ENCODE results near the gene SMKR1. TPM values are rescaled to one million over a fixed set of nuclear protein-coding genes. Genes with fewer than 3 reads are reported as not detected.

SMKR1 gene
- total and polyA plus RNA-seq, 9 of the 15 experiments (the other 6 are each of a cell fraction or from before 2014, with no cell fraction given) = 0.58 to 1.8 (median 0.93) TPM; not detected in 1

DNA sequence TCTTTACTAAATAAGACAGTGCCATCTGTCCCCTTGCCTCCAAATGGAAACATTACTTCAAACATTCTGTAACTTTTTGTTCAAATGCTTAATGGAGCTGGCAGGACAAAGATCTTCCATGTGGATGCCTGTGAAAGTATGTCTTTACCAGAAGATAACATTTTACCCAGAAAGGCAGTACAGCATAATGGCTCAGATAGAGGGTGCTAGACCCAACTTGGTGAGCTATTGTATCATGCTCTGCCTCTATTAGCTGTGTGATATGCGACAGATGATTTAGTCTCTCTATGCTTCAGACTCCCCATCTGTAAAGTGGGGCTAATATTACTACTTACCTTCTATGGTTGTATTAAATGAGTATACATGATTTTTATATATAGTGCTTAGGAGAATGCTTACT lies 8.8 kb upstream of the SMKR1 start (continued):
- TF ChIP-seq, protein P1, sequence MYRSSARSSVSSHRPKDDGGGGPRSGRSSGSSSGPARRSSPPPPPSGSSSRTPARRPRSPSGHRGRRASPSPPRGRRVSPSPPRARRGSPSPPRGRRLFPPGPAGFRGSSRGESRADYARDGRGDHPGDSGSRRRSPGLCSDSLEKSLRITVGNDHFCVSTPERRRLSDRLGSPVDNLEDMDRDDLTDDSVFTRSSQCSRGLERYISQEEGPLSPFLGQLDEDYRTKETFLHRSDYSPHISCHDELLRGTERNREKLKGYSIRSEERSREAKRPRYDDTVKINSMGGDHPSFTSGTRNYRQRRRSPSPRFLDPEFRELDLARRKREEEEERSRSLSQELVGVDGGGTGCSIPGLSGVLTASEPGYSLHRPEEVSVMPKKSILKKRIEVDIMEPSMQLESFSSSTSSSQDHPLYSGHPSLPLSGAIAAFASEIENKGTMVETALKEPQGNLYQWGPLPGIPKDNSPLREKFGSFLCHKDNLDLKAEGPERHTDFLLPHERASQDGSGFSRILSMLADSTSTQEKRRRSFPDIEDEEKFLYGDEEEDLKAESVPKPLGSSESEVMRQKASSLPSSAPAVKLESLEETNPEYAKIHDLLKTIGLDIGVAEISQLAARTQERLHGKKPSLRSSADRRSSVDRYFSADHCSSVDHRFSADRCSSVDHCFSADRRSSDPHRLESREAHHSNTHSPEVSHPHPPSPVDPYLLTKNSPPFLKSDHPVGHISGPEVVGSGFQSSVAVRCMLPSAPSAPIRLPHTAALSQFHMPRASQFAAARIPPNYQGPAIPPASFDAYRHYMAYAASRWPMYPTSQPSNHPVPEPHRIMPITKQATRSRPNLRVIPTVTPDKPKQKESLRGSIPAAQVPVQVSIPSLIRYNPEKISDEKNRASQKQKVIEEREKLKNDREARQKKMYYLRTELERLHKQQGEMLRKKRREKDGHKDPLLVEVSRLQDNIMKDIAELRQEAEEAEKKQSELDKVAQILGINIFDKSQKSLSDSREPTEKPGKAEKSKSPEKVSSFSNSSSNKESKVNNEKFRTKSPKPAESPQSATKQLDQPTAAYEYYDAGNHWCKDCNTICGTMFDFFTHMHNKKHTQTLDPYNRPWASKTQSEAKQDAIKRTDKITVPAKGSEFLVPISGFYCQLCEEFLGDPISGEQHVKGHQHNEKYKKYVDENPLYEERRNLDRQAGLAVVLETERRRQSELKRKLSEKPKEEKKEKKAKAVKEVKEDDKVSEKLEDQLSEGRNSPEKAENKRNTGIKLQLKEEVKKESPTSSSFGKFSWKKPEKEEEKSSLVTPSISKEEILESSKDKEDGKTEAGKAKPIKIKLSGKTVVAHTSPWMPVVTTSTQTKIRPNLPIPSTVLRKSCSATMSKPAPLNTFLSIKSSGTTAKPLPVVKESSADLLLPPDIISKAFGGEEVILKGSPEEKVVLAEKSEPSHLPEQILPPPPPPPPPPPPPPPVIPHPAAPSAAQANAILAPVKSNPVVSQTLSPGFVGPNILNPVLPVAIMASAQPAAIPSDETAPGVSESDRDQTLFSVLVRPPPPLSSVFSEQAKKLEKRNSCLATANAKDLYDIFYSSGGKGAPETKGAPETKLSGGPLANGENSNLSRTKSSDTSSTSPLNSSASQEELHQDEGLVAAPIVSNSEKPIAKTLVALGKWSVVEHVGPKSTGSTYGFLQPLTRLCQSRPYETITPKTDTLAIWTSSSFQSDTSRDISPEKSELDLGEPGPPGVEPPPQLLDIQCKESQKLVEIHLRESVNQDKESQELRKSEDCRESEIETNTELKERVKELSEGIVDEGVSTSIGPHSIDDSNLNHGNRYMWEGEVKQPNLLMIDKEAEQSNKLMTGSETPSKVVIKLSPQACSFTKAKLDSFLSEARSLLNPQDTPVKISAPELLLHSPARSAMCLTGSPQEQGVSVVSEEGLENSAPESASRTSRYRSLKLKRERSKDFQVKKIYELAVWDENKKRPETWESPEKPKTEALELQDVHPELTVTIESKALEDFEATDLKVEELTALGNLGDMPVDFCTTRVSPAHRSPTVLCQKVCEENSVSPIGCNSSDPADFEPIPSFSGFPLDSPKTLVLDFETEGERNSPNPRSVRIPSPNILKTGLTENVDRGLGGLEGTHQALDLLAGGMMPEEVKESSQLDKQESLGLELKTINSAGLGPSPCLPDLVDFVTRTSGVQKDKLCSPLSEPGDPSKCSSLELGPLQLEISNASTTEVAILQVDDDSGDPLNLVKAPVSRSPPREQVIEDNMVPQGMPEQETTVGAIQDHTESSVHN (IDR thresholded peaks at IDR 0.05; ENCODE audit: borderline replicate concordance in 1 of 2, low read depth in 1 of 2) = no peak
- no peak for TF ChIP-seq TEAD4 (IDR thresholded peaks at IDR 0.05; ENCODE audit: low read length)
- TF ChIP-seq TEAD4 (CRISPR knock-in tag; IDR thresholded peaks at IDR 0.05; ENCODE audit: borderline replicate concordance) = no peak
- TF ChIP-seq, protein P2, sequence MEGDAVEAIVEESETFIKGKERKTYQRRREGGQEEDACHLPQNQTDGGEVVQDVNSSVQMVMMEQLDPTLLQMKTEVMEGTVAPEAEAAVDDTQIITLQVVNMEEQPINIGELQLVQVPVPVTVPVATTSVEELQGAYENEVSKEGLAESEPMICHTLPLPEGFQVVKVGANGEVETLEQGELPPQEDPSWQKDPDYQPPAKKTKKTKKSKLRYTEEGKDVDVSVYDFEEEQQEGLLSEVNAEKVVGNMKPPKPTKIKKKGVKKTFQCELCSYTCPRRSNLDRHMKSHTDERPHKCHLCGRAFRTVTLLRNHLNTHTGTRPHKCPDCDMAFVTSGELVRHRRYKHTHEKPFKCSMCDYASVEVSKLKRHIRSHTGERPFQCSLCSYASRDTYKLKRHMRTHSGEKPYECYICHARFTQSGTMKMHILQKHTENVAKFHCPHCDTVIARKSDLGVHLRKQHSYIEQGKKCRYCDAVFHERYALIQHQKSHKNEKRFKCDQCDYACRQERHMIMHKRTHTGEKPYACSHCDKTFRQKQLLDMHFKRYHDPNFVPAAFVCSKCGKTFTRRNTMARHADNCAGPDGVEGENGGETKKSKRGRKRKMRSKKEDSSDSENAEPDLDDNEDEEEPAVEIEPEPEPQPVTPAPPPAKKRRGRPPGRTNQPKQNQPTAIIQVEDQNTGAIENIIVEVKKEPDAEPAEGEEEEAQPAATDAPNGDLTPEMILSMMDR (IDR thresholded peaks at IDR 0.05 in 2 of 3, conservative IDR thresholded peaks at IDR 0.05 in 1 of 3; ENCODE audit: insufficient read depth in 2 of 3, low read depth in 1 of 3, low read length in 3 of 3) = peak in 2 of 3 experiments; percentile 21 to 52; a peak in 2 of 6 replicates
